Nucleus accumbens (tissue), 56 donors: ENCODE measurements around the gene KLRF2.

Experiments
- DNase-seq, 56 donors: peaks; one replicate each; lab custom pipeline; 2025; lab: John Stamatoyannopoulos, UW

The KLRF2 gene

GRCh38 chr12:9883175-9883574 is 1.9 kb downstream of the KLRF2 start:
- DNase-seq = no peak

GRCh38 chr12:9888665-9889273 is 7.5 kb downstream of the KLRF2 start:
- no peak for DNase-seq

- no peak for DNase-seq
Observed at GRCh38 chr12:9895215-9895971, 14.1 kb downstream of the KLRF2 start.

GRCh38 chr12:9897535-9897934 is 16.2 kb downstream of the KLRF2 start:
- DNase-seq = no peak

- DNase-seq = no peak
Observed at GRCh38 chr12:9899209-9899608, 17.9 kb downstream of the KLRF2 start.

- DNase-seq = no peak
Observed at GRCh38 chr12:9900930-9901329, 19.6 kb downstream of the KLRF2 start.

GRCh38 chr12:9902539-9903228 is 21.4 kb downstream of the KLRF2 start:
- no peak for DNase-seq

GRCh38 chr12:9906873-9907272 is 25.6 kb downstream of the KLRF2 start:
- no peak for DNase-seq

GRCh38 chr12:9907769-9908168 is 26.5 kb downstream of the KLRF2 start:
- no peak for DNase-seq

- no peak for DNase-seq
Observed at GRCh38 chr12:9908350-9908749, 27.1 kb downstream of the KLRF2 start.

- DNase-seq = no peak
Observed at GRCh38 chr12:9909724-9910123, 28.4 kb downstream of the KLRF2 start.

GRCh38 chr12:9910716-9911421 is 29.6 kb downstream of the KLRF2 start:
- no peak for DNase-seq

- no peak for DNase-seq
Observed at GRCh38 chr12:9911708-9912107, 30.4 kb downstream of the KLRF2 start.

GRCh38 chr12:9919443-9919842 is 38.2 kb downstream of the KLRF2 start:
- no peak for DNase-seq

GRCh38 chr12:9920451-9920850 is 39.2 kb downstream of the KLRF2 start:
- DNase-seq = no peak

GRCh38 chr12:9922429-9922828 is 41.1 kb downstream of the KLRF2 start:
- no peak for DNase-seq

- peak in 4 of 56 donors; percentile 0 to 1 (median 1) for DNase-seq
Observed at GRCh38 chr12:9925705-9926393, 44.6 kb downstream of the KLRF2 start.

GRCh38 chr12:9926876-9927275 is 45.6 kb downstream of the KLRF2 start:
- DNase-seq = no peak

- no peak for DNase-seq
Observed at GRCh38 chr12:9928607-9929006, 47.3 kb downstream of the KLRF2 start.

- DNase-seq = no peak
Observed at GRCh38 chr12:9931245-9931644, 50.0 kb downstream of the KLRF2 start.

- DNase-seq = no peak
Observed at GRCh38 chr12:9932270-9932669, 51.0 kb downstream of the KLRF2 start, which contains the start of gene CLEC2A. TSS of gene CLEC2A (minus strand) at chr12:9932370. CDS start at chr12:9932329, 41 bp downstream.
